Testis (tissue), 3 donors: ENCODE measurements around the gene WEE2. TPM values are rescaled to one million over a fixed set of nuclear protein-coding genes. Genes with fewer than 3 reads are reported as not detected.
"Not testable (repeated sequence)": the region's sequence is repeated elsewhere in the genome, so short reads cannot be mapped to it uniquely, and the experiment has no call there.

ENCODE experiments used
- DNase-seq: peaks from one replicate; pipeline ENCODE4 v3.0.0-alpha.2; 2019
- H3K27ac ChIP-seq, 2 donors: fragments of 200-600 bp; sonication (generic); one replicate each; pipeline ENCODE4 v1.5.1; 2019
- H3K27me3 ChIP-seq: fragments of 200-600 bp; sonication (generic); one replicate; pipeline ENCODE4 v1.5.1; 2019
- H3K36me3 ChIP-seq: fragments of 200-600 bp; sonication (generic); one replicate; pipeline ENCODE4 v1.5.1; 2017; ENCODE audit warnings: low read depth; ENCODE audit errors: missing control alignments
- H3K4me1 ChIP-seq: fragments of 200-600 bp; sonication (generic); one replicate; pipeline ENCODE4 v1.5.1; 2019
- H3K4me3 ChIP-seq, 2 donors: fragments of 200-600 bp; sonication (generic); one replicate each; pipeline ENCODE4 v1.5.1; 2017 to 2019
- H3K9me3 ChIP-seq: fragments of 200-600 bp; sonication (generic); one replicate; pipeline ENCODE4 v1.5.1; 2017
- CTCF ChIP-seq, 3 experiments: fragments of 450-650 bp in 2 of 3; fragments of 200-600 bp in 1 of 3; sonication (generic) in 1 of 3; IDR thresholded peaks; one replicate each; pipeline ENCODE4 v1.5.1; 2016 to 2019; ENCODE audit warnings: antibody characterized with exemption in 3 of 3, mild to moderate bottlenecking in 2 of 3, moderate library complexity in 1 of 3
- POLR2A ChIP-seq: fragments of 450-650 bp; IDR thresholded peaks from one replicate; pipeline ENCODE4 v1.6.1; 2017; ENCODE audit warnings: antibody characterized with exemption, mild to moderate bottlenecking, moderate library complexity
- WGBS, 2 donors: methylation state at CpG; one replicate each; pipeline ENCODE4 v1.1.5; 2018; 5-methylcytosine and 5-hydroxymethylcytosine counted together
- intact Hi-C: fragments of 100-400 bp; cut with DNase I; formaldehyde crosslinking; loops from one replicate; pipeline ENCODE4 v1.15.1; 2023; ENCODE audit warnings: low total_unique reads
- polyA plus RNA-seq: library from polyadenylated mRNA; stranded (reverse); fragments of 350-450 nt; fragmentation: Illumina TruSeq; extraction: RNeasy Lipid Tissue Mini Kit (QIAGEN cat#74804); gene quantifications from one replicate; pipeline ENCODE4 v1.2.3, GENCODE V29; 2014; ENCODE audit warnings: low read depth, low replicate concordance; ENCODE audit not compliant: insufficient read depth
- small RNA-seq, 2 donors: library from RNA; depleted of rRNA; stranded (forward); fragments of <200 nt; gene quantifications; one replicate each; pipeline ENCODE3, GENCODE V24; 2016
- total RNA-seq, 2 donors: library from RNA; depleted of rRNA; stranded (reverse); fragments of >200 nt; gene quantifications; one replicate each; pipeline ENCODE4 v1.2.3, GENCODE V29; 2016

WEE2 gene
- total and polyA plus RNA-seq, 3 donors from 2014 or later = 0.20 to 1.4 TPM; not detected in 1

- Histone ChIP-seq H3K4me1 (no peaks in the 10 kb centered on the region), H3K27me3 (no peaks in the 10 kb centered on the region), H3K9me3 (no peaks in the 10 kb centered on the region), H3K36me3 (no peaks in the 10 kb centered on the region), H3K27ac (no peak overlapping the region), H3K4me3 (no peak overlapping the region)
- no peak for TF ChIP-seq POLR2A
- peak in 2 of 3 experiments; percentile 26 to 43 for TF ChIP-seq CTCF (IDR thresholded peaks at IDR 0.05)
- DNase-seq = no peak
- intact Hi-C loops = no loop called here
- WGBS, 2 donors = 90 to 95% methylated on average over 6 of the region's 6 CpGs
Observed at GRCh38 chr7:141754939-141755338, 46.8 kb downstream of the WEE2 start.

DNA sequence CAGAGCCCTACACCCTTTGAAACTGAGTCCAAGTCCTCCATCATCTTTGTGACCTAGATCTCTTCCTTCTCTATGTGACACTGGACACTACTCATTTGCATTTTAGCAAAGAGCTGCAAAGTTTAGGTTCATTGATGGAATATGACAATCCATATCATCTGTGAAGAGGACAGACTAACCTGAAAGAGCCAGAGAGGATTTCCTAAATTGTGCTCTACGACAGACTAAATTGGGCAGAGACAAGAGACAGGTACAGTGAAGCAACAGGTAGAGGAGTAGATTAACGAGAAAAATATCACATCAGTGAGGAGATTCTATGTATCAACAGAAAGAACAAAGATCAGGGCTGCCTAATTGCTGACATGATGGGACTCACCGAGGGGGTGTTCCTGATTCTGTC is 55.6 kb downstream of the WEE2 start, which contains the start of gene TAS2R3:
Gene TAS2R3, plus strand, starts transcription at position 301 of the 400 bp plus-strand sequence. Its CDS starts 62 bp downstream, at position 363.
- 95 to 96% methylated on average over 3 of the region's 3 CpGs for WGBS, 2 donors
- Histone ChIP-seq H3K9me3 (no peaks in the 10 kb centered on the region), H3K27ac (no peak within 1 kb of the TSS), H3K36me3 (no peaks in the 10 kb centered on the region), H3K4me3 (no peak within 1 kb of the TSS), H3K27me3 (no peaks in the 10 kb centered on the region), H3K4me1 (no peaks in the 10 kb centered on the region)
- DNase-seq = no peak
- no peak for TF ChIP-seq CTCF (IDR thresholded peaks at IDR 0.05)
- no peak for TF ChIP-seq POLR2A
- intact Hi-C loops = no loop called here

DNA sequence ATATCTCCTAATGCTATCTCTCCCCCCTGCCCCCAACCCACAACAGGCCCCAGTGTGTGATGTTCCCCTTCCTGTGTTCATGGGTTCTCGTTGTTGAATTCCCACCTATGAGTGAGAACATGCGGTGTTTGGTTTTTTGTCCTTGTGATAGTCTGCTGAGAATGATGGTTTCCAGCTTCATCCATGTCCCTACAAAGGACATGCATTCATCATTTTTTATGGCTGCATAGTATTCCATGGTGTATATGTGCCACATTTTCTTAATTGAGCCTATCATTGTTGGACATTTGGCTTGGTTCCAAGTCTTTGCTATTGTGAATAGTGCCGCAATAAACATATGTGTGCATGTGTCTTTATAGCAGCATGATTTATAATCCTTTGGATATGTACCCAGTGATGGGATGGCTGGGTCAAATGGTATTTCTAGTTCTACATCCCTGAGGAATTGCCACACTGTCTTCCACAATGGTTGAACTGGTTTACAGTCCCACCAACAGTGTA is 62.0 kb downstream of the WEE2 start:
- WGBS, 2 donors = 96 to 99% methylated on average over 3 of the region's 3 CpGs
- H3K27ac ChIP-seq, H3K4me1 ChIP-seq, H3K36me3 ChIP-seq, intact Hi-C loops, H3K9me3 ChIP-seq, H3K27me3 ChIP-seq, H3K4me3 ChIP-seq, DNase-seq: not testable (repeated sequence)

GRCh38 chr7:141776374-141776773 is 68.2 kb downstream of the WEE2 start, which contains the start of gene TAS2R4:
Gene TAS2R4 (plus strand): TSS chr7:141776674. CDS start chr7:141778489, 1,815 bp downstream.
- H3K27me3 ChIP-seq = no peaks in the 10 kb centered on the region
- no peaks in the 10 kb centered on the region for H3K36me3 ChIP-seq
- H3K4me1 ChIP-seq = no peaks in the 10 kb centered on the region
- 94 to 97% methylated on average over 1 of the region's 1 CpG for WGBS, 2 donors
- TF ChIP-seq CTCF (IDR thresholded peaks at IDR 0.05) = no peak
- TF ChIP-seq POLR2A = no peak
- no peak for DNase-seq
- intact Hi-C loops = no loop called here
- no peak within 1 kb of the TSS for H3K4me3 ChIP-seq
- H3K9me3 ChIP-seq = no peaks in the 10 kb centered on the region
- no peak within 1 kb of the TSS for H3K27ac ChIP-seq

Small RNAs within 50 kb of the gene (small RNA-seq; reads per million reads assigned to genes)
- gene RNU1-82P = 0 reads per million in 2 donors

Other genes with a start within 250 kb of the WEE2 start
- 10 to 100 TPM; 25.1 to 32.4 TPM for gene AGK, start 156.9 kb upstream of the WEE2 start, total RNA-seq
- gene AGK, start 156.9 kb upstream of the WEE2 start, polyA plus RNA-seq = 14.9 TPM
- 1 to 10 TPM; 6.7 to 6.8 TPM for gene DENND11, start 6.2 kb upstream of the WEE2 start, total RNA-seq
- gene DENND11, start 6.2 kb upstream of the WEE2 start, polyA plus RNA-seq = 3.8 TPM
- 100 to 1,000 TPM; 131 to 148 TPM for gene SSBP1, start 30.0 kb downstream of the WEE2 start, total RNA-seq
- gene SSBP1, start 30.0 kb downstream of the WEE2 start, polyA plus RNA-seq = 204 TPM
- 10 to 100 TPM; 10.4 to 12.3 TPM for gene TAS2R3, start 55.7 kb downstream of the WEE2 start, total RNA-seq
- gene TAS2R3, start 55.7 kb downstream of the WEE2 start, polyA plus RNA-seq = 0.40 TPM
- gene TAS2R4, start 68.3 kb downstream of the WEE2 start, total RNA-seq = 1 to 10 TPM; 6.8 to 8.2 TPM
- 0.71 TPM for gene TAS2R4, start 68.3 kb downstream of the WEE2 start, polyA plus RNA-seq
- gene TAS2R5, start 81.9 kb downstream of the WEE2 start, total RNA-seq = 10 to 100 TPM; 13.3 to 13.4 TPM
- 1.6 TPM for gene TAS2R5, start 81.9 kb downstream of the WEE2 start, polyA plus RNA-seq
- 10 to 100 TPM; 17.1 to 38.6 TPM for gene PRSS37, start 133.1 kb downstream of the WEE2 start, total RNA-seq
- gene PRSS37, start 133.1 kb downstream of the WEE2 start, polyA plus RNA-seq = 54.7 TPM
- under 1 TPM in 1 of 2 donors, not detected in 1; 0.25 TPM for gene OR9A4, start 208.0 kb downstream of the WEE2 start, total RNA-seq
- not detected for gene OR9A4, start 208.0 kb downstream of the WEE2 start, polyA plus RNA-seq
- under 1 TPM; 0.31 to 0.74 TPM for gene CLEC5A, start 238.6 kb downstream of the WEE2 start, total RNA-seq
- 0.70 TPM for gene CLEC5A, start 238.6 kb downstream of the WEE2 start, polyA plus RNA-seq